ENCODE measurements around the gene DGCR8. TPM values are rescaled to one million over a fixed set of nuclear protein-coding genes. Genes with fewer than 3 reads are reported as not detected.
A peak's percentile ranks its signal among the peaks of the same experiment; 100 is the strongest.

The DGCR8 gene
- 18.1 and 18.7 TPM in 2 replicates for polyA plus RNA-seq (2011; rRNA removed)
- polyA plus RNA-seq (2012; cell fraction: cytosol; rRNA removed): 15.6 and 16.4 TPM in 2 replicates
- polyA plus RNA-seq (2012; cell fraction: nucleus; rRNA removed): 65.3 and 77.7 TPM in 2 replicates
- polyA plus RNA-seq (2017; fragmentation: RNase III; extraction: RNeasy Plus Mini Kit Qiagen cat#74134 plus additional on column Dnase treatment): 20.6 to 22.1 TPM (median 21.3 TPM) in 3 replicates
- 16.5 and 20.6 TPM in 2 replicates for polyA minus RNA-seq (2011; rRNA and poly(A)+ RNA removed)

GRCh38 chr22:20079745-20080444 lies at the start of gene DGCR8:
Gene DGCR8 (plus strand): TSS chr22:20080241. CDS start chr22:20085964, 5,723 bp downstream.
- Histone ChIP-seq H3K4me2 (peak within 1 kb of the TSS; percentile 97), H3K27ac (peak within 1 kb of the TSS; percentile 96 to 100), H3K4me1 (peaks cover 16% of the 10 kb centered on the region; the same call in 2 of the 3 replicates), H3K4me3 (peak within 1 kb of the TSS; percentile 61), H3K9me3 (no peaks in the 10 kb centered on the region)
- DNase-seq (ENCODE audit: low read depth in 1 of 2, low spot score in 1 of 2) (peak; percentile 81 to 91), FAIRE-seq (no peak), ATAC-seq (peak; percentile 91 to 96)
- CTCF ChIA-PET: interaction anchor here (1.5 kb wide), 1 partner anchor 77 kb away, joined by 3 read pairs; no protein-coding TSS in a partner anchor
- WGBS (ENCODE audit: missing lambda C conversion rate): 3% methylated on average over 18 of the region's 100 CpGs
- POLR2A ChIA-PET: interaction anchor here (0.7 to 1.0 kb wide), 3 partner anchors 10 to 23 kb away, joined by 3 to 4 read pairs (median 3); no protein-coding TSS in a partner anchor
- TF ChIP-seq TFCP2L1 (CRISPR knock-in tag; IDR thresholded peaks at IDR 0.05) (no peak; the same call in 1 of the 2 replicates), POLR2AphosphoS2 (conservative IDR thresholded peaks at IDR 0.05; ENCODE audit: low read length) (no peak), HES2 (IDR thresholded peaks at IDR 0.05) (no peak), RCOR1 (IDR thresholded peaks at IDR 0.05; ENCODE audit: low read depth, low read length) (no peak), GATA3 (IDR thresholded peaks at IDR 0.05; ENCODE audit: borderline replicate concordance) (no peak), MAZ (IDR thresholded peaks at IDR 0.05; ENCODE audit: borderline replicate concordance, low read depth, low read length) (no peak), SMC3 (IDR thresholded peaks at IDR 0.05) (no peak), BCL3 (IDR thresholded peaks at IDR 0.05) (peak; percentile 38; the same call in 1 of the 3 replicates), KDM1A (IDR thresholded peaks at IDR 0.05; ENCODE audit: low read depth) (no peak), ELK1 (IDR thresholded peaks at IDR 0.05; ENCODE audit: low read depth, low read length) (no peak), HOXB5 (CRISPR knock-in tag; IDR thresholded peaks at IDR 0.05) (no peak), CTCF (IDR thresholded peaks at IDR 0.05) (no peak), E2F6 (IDR thresholded peaks at IDR 0.05; ENCODE audit: borderline replicate concordance, low read depth) (peak; percentile 97), SREBF2 (IDR thresholded peaks at IDR 0.05) (no peak), CHD2 (IDR thresholded peaks at IDR 0.05; ENCODE audit: low read length, partially characterized antibody) (peak; percentile 27), KDM5A (IDR thresholded peaks at IDR 0.05) (no peak), REST (IDR thresholded peaks at IDR 0.05) (peak; percentile 46; the same call in 1 of the 2 replicates), HOXB13 (CRISPR knock-in tag; IDR thresholded peaks at IDR 0.05; ENCODE audit: low read depth) (peak; percentile 87), TP53 (CRISPR knock-in tag; IDR thresholded peaks at IDR 0.05) (0 out of 2 replicates have a peak, but pooled peaks have one; percentile 59), MYC (IDR thresholded peaks at IDR 0.05; ENCODE audit: borderline replicate concordance, low read length) (no peak), RFX5 (IDR thresholded peaks at IDR 0.05) (no peak), CBX8 (IDR thresholded peaks at IDR 0.05) (no peak), MAFK (IDR thresholded peaks at IDR 0.05; ENCODE audit: partially characterized antibody) (no peak), HDAC2 (IDR thresholded peaks at IDR 0.05) (no peak), MAX (IDR thresholded peaks at IDR 0.05) (peak; percentile 93), FOSL2 (IDR thresholded peaks at IDR 0.05) (no peak), FOSL2 (CRISPR knock-in tag; IDR thresholded peaks at IDR 0.05) (no peak), HMGXB4 (CRISPR knock-in tag; IDR thresholded peaks at IDR 0.05; ENCODE audit: borderline replicate concordance) (no peak), JUN (IDR thresholded peaks at IDR 0.05) (peak; percentile 67 to 75)

All from A549 (cell line).